ENCODE data around the gene ARSG. TPM values are rescaled to one million over a fixed set of nuclear protein-coding genes. Genes with fewer than 3 reads are reported as not detected.
"Not testable (repeated sequence)": the region's sequence is repeated elsewhere in the genome, so short reads cannot be mapped to it uniquely, and the experiment has no call there.

The ARSG gene
- polyA plus RNA-seq, 1 donor: 3.7 TPM

DNA sequence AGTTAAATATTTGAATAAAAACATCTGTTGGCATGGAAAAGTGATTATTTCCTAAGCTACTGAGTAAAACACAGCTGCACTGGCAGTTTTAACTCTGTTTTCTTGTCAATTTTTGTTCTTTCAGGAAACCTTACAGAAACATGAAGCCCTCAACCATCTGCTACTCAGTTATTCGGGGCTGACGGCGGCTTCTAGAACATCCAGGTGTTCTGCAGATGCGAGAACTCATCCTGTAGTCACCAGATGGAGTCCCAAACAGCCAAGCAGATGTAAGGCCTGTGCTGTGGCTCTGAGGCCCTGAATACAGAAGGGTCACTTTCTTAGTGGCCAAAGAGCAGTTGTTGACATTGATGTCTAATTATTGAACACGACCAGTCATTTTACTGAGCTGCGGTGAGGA is 15.5 kb downstream of the ARSG start:
- no peak for DNase-seq (ENCODE audit: low read depth)

- no peak for DNase-seq (ENCODE audit: low read depth)
Observed at GRCh38 chr17:68307443-68307842, 16.1 kb downstream of the ARSG start.

DNA sequence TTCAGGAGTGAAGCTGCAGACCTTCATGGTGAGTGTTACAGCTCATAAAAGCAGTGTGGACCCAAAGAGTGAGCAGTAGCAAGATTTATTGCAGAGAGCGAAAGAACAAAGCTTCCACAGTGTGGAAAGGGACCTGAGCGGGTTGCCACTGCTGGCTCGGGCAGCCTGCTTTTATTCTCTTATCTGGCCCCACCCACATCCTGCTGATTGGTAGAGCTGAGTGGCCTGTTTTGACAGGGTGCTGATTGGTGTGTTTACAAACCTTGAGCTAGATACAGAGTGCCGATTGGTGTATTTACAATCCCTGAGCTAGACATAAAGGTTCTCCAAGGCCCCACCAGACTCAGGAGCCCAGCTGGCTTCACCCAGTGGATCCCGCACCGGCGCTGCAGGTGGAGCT is 17.2 kb downstream of the ARSG start:
- not testable (repeated sequence) for DNase-seq (ENCODE audit: low read depth)

DNA sequence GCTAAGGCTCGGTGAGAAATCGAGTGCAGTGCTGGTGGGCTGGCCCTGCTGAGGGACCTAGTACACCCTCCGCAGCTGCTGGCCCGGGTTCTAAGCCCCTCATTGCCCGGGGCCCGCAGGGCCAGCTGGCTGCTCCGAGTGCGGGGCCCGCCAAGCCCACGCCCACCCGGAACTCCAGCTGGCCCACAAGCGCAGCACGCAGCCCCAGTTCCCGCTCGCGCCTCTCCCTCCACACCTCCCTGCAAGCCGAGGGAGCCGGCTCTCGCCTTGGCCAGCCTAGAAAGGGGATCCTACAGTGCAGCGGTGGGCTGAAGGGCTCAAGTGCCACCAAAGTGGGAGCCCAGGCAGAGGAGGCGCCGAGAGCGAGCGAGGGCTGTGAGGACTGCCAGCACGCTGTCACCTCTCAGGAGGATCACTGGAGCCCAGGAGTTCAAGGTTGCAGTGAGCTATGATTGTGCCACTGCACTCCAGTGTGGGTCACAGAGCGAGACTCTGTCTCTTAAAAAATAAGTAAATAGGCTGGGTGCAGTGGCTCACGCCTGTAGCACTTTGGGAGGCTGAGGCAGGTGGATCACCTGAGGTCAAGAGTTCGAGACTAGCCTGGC is 17.9 kb downstream of the ARSG start:
- DNase-seq (ENCODE audit: low read depth): not testable (repeated sequence)

- no peak for DNase-seq (ENCODE audit: low read depth)
Observed at GRCh38 chr17:68310152-68310551, 18.9 kb downstream of the ARSG start.

DNA sequence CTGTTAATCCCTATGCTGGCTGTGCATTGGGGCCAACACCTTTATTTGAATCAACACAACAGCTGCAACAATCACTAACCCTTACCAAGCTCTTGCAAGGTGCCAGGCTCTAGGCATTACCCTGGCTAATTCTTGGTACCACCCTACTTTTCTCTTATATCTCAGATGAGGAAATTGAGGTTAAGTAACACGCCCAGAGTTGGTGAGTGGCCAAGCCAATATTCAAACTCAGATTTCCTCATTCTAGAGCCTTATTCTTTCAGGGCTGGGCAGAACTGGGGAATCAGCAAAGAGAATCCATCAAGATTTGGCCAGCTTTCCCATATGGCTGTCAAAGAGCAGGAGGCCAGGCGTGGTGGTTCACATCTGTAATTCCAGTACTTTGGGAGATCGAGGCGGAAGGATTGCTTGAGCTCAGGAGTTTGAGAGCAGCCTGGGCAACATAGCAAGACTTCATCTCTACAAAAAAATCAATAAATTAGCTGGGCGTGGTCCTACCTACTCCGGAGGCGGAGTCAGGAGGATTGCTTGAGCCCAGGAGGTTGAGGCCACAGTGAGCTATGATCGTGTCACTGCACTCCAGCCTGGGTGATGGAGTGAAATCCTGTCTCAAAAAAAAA is 23.7 kb downstream of the ARSG start:
- no peak for DNase-seq (ENCODE audit: low read depth)

GRCh38 chr17:68315930-68316329 is 24.6 kb downstream of the ARSG start:
- DNase-seq (ENCODE audit: low read depth): no peak

DNA sequence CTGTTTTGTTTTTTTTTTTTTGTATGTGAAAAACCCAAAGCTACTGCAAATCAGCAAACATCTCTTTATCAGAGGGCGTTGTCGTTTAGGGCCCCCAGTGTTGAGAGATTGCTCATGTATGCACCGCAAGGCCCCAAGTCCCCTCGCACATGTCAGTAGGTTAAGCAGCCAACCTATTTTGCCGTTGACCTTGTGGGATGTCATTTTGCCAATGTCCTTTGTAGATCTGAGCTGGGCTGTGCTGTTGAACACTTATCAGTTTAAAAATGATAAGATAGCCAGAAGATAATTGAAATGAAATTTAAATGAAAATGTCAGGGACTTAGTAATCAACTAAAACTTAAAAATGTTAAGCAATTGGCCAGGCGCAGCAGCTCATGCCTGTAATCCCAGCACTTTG is 26.2 kb downstream of the ARSG start:
- no peak for DNase-seq (ENCODE audit: low read depth)

DNA sequence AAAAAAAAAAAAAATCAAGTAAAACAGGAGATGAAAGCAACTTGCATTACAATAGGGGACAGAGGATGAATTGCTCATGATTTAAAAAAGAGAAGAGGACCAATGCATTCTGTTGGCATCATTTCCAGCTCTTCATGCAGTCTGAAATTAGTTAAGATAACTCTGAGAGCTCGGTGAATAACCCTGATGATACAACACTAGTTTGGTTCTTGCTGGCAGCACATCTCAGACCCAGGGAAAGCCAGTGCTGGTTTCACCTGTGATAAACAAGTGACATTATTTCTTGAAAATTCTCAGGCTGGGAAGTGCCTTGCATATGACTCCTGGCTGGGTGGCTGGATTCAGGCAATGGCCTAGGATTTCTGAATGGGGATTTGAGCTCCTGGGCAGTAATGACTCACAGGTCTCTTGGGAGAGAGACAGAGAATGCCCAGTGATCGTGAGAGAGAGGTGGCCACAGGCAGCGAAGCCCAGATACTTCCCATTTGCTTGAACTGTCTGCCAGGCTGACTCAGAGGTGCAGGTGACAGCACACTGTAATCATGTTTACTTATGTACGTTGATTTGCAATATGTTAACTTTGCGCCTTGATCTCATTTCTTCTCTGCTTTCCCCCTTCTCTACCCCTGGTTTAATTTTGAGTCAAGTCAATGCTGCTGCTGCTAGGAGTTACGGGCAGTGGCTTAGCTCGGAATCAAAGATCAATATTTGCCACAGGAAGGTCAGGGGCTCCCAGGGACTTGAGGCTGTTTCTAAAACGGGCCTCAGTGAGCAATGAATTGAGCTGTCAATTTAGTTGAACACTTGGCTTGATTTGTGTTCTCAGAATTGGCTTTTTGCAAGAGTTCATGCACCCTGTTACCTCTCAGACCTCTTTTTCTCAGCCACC is 27.1 kb downstream of the ARSG start:
- DNase-seq (ENCODE audit: low read depth): no peak

GRCh38 chr17:68319410-68320162 is 28.3 kb downstream of the ARSG start:
- DNase-seq (ENCODE audit: low read depth): no peak

- DNase-seq (ENCODE audit: low read depth): no peak
Observed at GRCh38 chr17:68320311-68320865, 29.1 kb downstream of the ARSG start.

- DNase-seq (ENCODE audit: low read depth): no peak
Observed at GRCh38 chr17:68320943-68321555, 29.8 kb downstream of the ARSG start.

GRCh38 chr17:68321556-68321954 is 30.3 kb downstream of the ARSG start:
- no peak for DNase-seq (ENCODE audit: low read depth)

- no peak for DNase-seq (ENCODE audit: low read depth)
Observed at GRCh38 chr17:68322630-68323029, 31.3 kb downstream of the ARSG start.

GRCh38 chr17:68324114-68324513 is 32.8 kb downstream of the ARSG start:
- DNase-seq (ENCODE audit: low read depth): no peak

GRCh38 chr17:68324654-68325336 is 33.5 kb downstream of the ARSG start:
- DNase-seq (ENCODE audit: low read depth): no peak

DNA sequence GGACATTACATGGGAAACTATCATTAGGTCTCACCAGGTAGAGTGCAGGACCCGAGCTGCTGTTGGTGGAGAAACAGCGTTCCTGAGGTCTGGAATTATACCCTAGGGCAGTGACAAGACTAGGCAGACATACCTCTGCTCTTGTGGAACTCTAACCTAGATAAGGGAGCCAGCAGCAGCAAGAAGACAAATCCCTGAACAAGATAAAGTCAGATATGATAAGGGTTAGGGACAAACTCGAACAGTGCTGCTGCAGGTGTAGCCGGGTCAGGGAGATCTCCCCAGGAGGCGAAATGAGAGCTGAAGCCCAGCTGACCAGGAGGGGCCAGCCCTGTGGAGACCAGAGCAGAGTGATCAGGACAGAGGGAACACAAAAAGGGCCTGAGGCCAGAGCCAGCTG is 34.7 kb downstream of the ARSG start:
- no peak for DNase-seq (ENCODE audit: low read depth)

DNA sequence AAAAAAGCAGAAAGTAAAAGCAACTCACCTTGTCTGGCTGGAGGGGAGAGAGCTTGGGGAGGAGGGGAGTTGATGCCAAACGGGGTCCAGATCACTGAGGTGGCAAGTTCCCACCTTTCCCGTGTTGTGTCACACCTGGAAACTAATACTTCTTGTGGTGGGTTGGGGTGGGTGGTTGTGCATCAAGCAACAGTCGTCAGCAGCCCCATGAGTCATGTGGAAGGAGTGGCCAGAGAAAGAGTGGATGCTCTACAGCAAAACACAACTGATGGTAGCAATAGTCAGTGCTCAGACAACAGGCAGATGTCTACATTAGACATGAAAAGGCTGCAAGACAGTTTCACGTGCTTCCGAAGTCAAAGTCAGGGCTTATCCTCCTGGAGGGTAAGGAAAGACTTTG is 35.4 kb downstream of the ARSG start:
- no peak for DNase-seq (ENCODE audit: low read depth)

DNA sequence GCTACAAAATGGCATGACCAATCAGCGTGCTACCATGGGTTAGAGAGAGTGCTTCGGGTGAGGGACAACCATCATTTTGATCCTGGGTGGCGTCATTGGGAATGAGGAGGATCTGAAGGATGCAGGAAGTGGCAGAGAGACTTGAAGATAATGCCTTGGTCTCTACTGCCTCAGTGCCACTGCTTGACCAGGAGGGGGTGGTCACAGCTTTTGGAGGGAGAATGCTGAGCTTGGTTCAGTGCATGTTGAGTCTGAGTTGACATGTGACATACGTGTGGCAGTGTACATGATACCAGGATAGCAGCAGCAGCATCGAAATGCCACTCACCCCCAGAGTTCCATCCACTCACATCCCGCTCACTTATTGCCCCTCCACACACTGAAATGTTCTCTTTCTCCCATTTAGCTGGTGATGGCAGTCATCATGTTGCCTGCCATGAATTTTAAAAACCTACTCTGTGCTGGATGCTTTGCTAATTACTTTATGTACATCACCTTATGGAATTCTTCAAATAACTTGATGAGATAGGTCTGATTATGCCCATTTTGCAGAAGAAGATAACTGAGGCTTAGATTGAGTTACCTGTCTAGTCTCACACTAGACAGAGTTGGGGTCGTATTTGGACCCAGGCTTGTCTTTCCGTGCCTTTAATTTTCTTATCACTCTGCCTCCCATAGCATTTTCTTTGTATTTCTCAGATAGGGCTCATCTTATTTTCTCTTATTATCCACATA is 36.7 kb downstream of the ARSG start:
- no peak for DNase-seq (ENCODE audit: low read depth)

GRCh38 chr17:68328676-68329075 is 37.4 kb downstream of the ARSG start:
- no peak for DNase-seq (ENCODE audit: low read depth)
